Sigmoid colon (tissue), 7 donors: ENCODE results near the gene C1GALT1. TPM values are rescaled to one million over a fixed set of nuclear protein-coding genes. Genes with fewer than 3 reads are reported as not detected.

Experiments
- DNase-seq: peaks from one replicate; pipeline ENCODE4 v3.0.0-alpha.2; 2019
- H3K27ac ChIP-seq, 4 donors: fragments of 200-600 bp; sonication (generic); one replicate each; pipeline ENCODE4 v1.5.1; 2016 to 2019; ENCODE audit warnings: mild to moderate bottlenecking in 1 of 4
- H3K27me3 ChIP-seq, 3 donors: fragments of 200-600 bp; sonication (generic); one replicate each; pipeline ENCODE4 v1.5.1; 2019; ENCODE audit warnings: mild to moderate bottlenecking in 1 of 3
- H3K36me3 ChIP-seq, 4 donors: fragments of 200-600 bp; sonication (generic); one replicate each; pipeline ENCODE4 v1.5.1; 2016 to 2019
- H3K4me1 ChIP-seq, 4 donors: fragments of 200-600 bp; sonication (generic); one replicate each; pipeline ENCODE4 v1.5.1; 2017 to 2019
- H3K4me3 ChIP-seq, 4 donors: fragments of 200-600 bp; sonication (generic); one replicate each; pipeline ENCODE4 v1.5.1; 2017 to 2019; ENCODE audit warnings: mild to moderate bottlenecking in 2 of 4, moderate library complexity in 1 of 4
- H3K9me3 ChIP-seq, 4 donors: fragments of 200-600 bp in 3 of 4; sonication (generic) in 3 of 4; one replicate each; pipeline versions ENCODE4 v1.5.1 to v1.6.1; 2013 to 2019
- CTCF ChIP-seq, 4 experiments: fragments of 450-650 bp in 3 of 4; fragments of 200-600 bp in 1 of 4; IDR thresholded peaks; one replicate each; pipeline ENCODE4 v1.5.1; 2016 to 2019; ENCODE audit warnings: antibody characterized with exemption in 4 of 4, mild to moderate bottlenecking in 3 of 4, moderate library complexity in 2 of 4
- EP300 ChIP-seq, 4 donors: sonication (generic); formaldehyde crosslinking; IDR thresholded peaks; one replicate each; pipeline ENCODE4 v1.6.1; 2017; ENCODE audit warnings: antibody characterized with exemption in 4 of 4
- POLR2A ChIP-seq, 2 donors: fragments of 450-650 bp; IDR thresholded peaks; one replicate each; pipeline ENCODE4 v1.6.1; 2016; ENCODE audit warnings: antibody characterized with exemption in 2 of 2, mild to moderate bottlenecking in 2 of 2, moderate library complexity in 2 of 2
- POLR2AphosphoS5 ChIP-seq, 4 donors: sonication (generic); formaldehyde crosslinking; IDR thresholded peaks; one replicate each; pipeline ENCODE4 v1.6.1; 2017; ENCODE audit warnings: antibody characterized with exemption in 4 of 4
- WGBS, 2 donors: extraction: QIAGEN DNeasy Blood & Tissue Kit; methylation state at CpG; one replicate each; pipeline ENCODE4 v1.1.7; 2013; 5-methylcytosine and 5-hydroxymethylcytosine counted together
- intact Hi-C: fragments of 100-400 bp; cut with DNase I; formaldehyde crosslinking; loops from one replicate; pipeline ENCODE4 v1.15.1; 2023
- polyA plus RNA-seq, 3 donors: library from polyadenylated mRNA; stranded (reverse); fragments of 200-250 nt; gene quantifications; one replicate each; pipeline ENCODE4 v1.2.3, GENCODE V29; 2013
- total RNA-seq, 4 donors: library from RNA; depleted of rRNA; stranded (reverse); fragments of >200 nt; gene quantifications; one replicate each; pipeline ENCODE4 v1.1.0, GENCODE V29; 2016
- donor health status: healthy with polysubstance abuse.
- donor health status: Bipolar disorder and iron deficiency.
- donor health status: healthy.

C1GALT1 gene
- total and polyA plus RNA-seq, 7 donors: 4.8 to 19.8 (median 11.6) TPM

GRCh38 chr7:7271094-7271874 lies 88.9 kb downstream of the C1GALT1 start:
- Histone ChIP-seq H3K4me1 (no peaks in the 10 kb centered on the region), H3K36me3 (no peaks in the 10 kb centered on the region), H3K9me3 (no peaks in the 10 kb centered on the region), H3K4me3 (no peak overlapping the region), H3K27ac (no peak overlapping the region), H3K27me3 (no peaks in the 10 kb centered on the region)
- WGBS, 2 donors: 83% methylated on average over 10 of the region's 10 CpGs
- TF ChIP-seq POLR2A (IDR thresholded peaks at IDR 0.05) (no peak), POLR2AphosphoS5 (IDR thresholded peaks at IDR 0.05) (no peak), CTCF (IDR thresholded peaks at IDR 0.05) (no peak), EP300 (IDR thresholded peaks at IDR 0.05) (no peak)
- intact Hi-C loops: no loop called here
- DNase-seq: no peak

GRCh38 chr7:7272294-7272693 lies 90.0 kb downstream of the C1GALT1 start:
- TF ChIP-seq POLR2A (IDR thresholded peaks at IDR 0.05) (no peak), CTCF (IDR thresholded peaks at IDR 0.05) (no peak)
- Histone ChIP-seq H3K27me3 (no peaks in the 10 kb centered on the region), H3K4me3 (no peak overlapping the region), H3K4me1 (no peaks in the 10 kb centered on the region), H3K36me3 (no peaks in the 10 kb centered on the region), H3K27ac (no peak overlapping the region), H3K9me3 (no peaks in the 10 kb centered on the region)
- intact Hi-C loops: no loop called here
- WGBS, 2 donors: 92 to 95% methylated on average over 1 of the region's 1 CpG
- DNase-seq: no peak

- Histone ChIP-seq H3K4me3 (no peak overlapping the region), H3K27ac (no peak overlapping the region), H3K9me3 (no peaks in the 10 kb centered on the region), H3K27me3 (no peaks in the 10 kb centered on the region), H3K36me3 (no peaks in the 10 kb centered on the region), H3K4me1 (no peaks in the 10 kb centered on the region)
- TF ChIP-seq CTCF (IDR thresholded peaks at IDR 0.05) (no peak), POLR2AphosphoS5 (IDR thresholded peaks at IDR 0.05) (no peak), EP300 (IDR thresholded peaks at IDR 0.05) (no peak), POLR2A (IDR thresholded peaks at IDR 0.05) (no peak)
- intact Hi-C loops: no loop called here
- no peak for DNase-seq
- whole genome bisulfite sequencing, 2 donors: 74 to 78% methylated on average over 3 of the region's 3 CpGs
Measured at GRCh38 chr7:7274782-7275181, 92.4 kb downstream of the C1GALT1 start.

- intact Hi-C loops: no loop called here
- Histone ChIP-seq H3K27me3 (no peaks in the 10 kb centered on the region), H3K4me3 (no peak overlapping the region), H3K4me1 (no peaks in the 10 kb centered on the region), H3K9me3 (no peaks in the 10 kb centered on the region), H3K27ac (no peak overlapping the region), H3K36me3 (no peaks in the 10 kb centered on the region)
- 65 to 85% methylated on average over 3 of the region's 3 CpGs for WGBS, 2 donors
- TF ChIP-seq POLR2A (IDR thresholded peaks at IDR 0.05) (no peak), CTCF (IDR thresholded peaks at IDR 0.05) (no peak), EP300 (IDR thresholded peaks at IDR 0.05) (no peak), POLR2AphosphoS5 (IDR thresholded peaks at IDR 0.05) (no peak)
- DNase-seq: no peak
Measured at GRCh38 chr7:7276161-7276560, 93.8 kb downstream of the C1GALT1 start.
